Measurements from ENCODE around the gene MAP3K3.

MAP3K3 gene

GRCh38 chr17:63622574-63623390 is 565 bp downstream of the MAP3K3 start:
- no peak for DNase-seq (ENCODE audit: low read depth)

DNA sequence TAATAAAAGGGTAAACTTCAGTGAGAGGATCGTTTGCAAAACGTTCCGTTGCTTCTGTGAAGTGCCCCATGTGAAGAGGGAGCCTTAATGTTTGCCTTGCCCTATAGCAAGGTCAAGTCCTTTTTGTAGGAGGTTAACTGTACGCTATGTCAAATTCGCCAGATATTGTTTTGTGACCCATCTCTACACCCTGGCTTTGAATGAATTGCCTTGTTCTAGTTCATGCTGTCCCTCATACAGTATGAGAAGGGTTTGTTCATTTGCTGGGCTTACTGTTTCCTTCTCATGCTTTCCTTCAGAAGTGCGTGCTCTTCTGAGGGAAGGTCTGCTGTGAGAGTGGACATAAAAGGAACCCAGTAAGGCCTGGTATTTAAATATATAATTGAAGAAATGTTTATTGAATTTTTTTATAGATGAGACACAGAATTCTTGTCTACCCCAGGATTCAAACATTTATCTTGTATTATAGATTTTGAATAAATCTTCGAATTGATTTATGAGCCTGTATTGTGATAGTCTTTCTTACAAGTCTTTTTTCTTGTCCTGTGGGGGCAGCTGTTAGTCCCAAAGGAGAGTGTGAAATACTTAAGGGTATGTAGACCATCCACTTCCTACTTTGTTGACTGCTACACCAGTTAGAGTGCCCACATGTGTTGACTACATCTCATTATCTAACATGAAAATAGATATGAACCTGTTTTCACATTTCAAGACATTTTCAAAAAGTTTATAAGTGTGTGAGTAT is 1.7 kb downstream of the MAP3K3 start:
- no peak for DNase-seq (ENCODE audit: low read depth)

DNA sequence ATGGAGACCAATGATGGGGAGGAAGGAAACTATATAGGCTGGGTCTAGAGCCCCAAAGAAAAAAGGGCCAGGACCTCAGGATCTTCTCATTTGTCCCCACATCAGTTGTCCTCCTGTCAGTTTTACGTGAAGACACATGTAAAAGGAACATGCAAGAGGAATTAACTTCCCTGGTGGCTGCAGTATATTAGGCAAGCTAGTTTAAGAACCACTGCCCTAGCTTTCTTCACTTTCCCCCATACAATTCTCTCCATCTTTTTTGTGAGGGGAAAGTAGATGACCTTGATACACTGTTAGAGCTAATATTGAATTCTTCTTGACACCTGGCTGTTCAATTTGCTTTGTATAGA is 2.3 kb downstream of the MAP3K3 start:
- DNase-seq (ENCODE audit: low read depth): no peak

DNA sequence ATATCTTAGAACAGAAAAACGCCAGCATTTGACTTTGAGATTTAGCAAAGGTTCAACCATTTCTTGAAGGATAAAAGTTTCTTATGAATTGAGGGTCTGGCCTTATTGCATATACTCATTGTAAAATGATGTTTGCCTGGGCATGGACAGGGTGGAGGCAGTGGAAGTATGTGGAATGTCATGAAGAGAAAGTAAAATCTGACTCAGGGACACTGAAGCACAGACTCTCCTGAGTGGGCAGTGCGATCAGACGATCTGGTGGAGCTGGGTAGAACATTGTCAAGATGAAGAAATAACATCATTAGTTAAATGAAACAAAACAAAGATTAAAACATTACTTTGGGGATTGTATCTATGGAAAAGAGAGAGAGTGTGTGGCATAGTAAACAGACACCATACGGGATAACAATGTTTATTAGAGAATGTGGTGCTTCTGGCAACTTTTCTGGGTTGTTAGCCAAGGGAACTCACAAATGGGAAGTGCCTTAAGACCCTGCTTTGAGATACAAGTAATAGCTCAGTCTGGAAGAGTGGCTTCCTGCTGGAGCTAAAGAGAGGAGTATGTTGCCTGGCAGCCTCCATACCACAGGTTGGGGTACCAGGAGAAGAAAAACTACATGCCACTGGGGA is 4.4 kb downstream of the MAP3K3 start:
- no peak for DNase-seq (ENCODE audit: low read depth)

- no peak for DNase-seq (ENCODE audit: low read depth)
Observed at GRCh38 chr17:63629627-63630026, 7.4 kb downstream of the MAP3K3 start.

- DNase-seq (ENCODE audit: low read depth): no peak
Observed at GRCh38 chr17:63631062-63631461, 8.8 kb downstream of the MAP3K3 start.

DNA sequence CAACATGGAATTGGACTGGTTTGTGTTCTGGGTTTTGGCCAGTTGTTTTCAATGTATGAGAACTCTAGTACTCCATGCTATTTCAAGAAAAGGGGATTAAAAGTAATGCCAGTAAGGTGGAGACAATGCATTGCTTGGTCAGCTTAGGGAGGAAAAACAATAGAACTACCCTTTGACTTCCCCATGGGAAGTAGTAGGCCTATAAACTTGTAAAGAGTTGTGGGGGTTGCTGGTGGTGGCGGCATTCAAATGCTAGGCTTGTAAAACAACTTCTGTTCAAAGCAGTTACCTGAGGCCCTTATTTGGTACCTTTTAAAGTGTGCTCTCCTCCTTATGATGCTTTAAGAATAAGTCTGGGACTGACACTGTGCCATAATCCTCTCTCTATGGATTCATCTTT is 9.4 kb downstream of the MAP3K3 start:
- DNase-seq (ENCODE audit: low read depth): no peak

DNA sequence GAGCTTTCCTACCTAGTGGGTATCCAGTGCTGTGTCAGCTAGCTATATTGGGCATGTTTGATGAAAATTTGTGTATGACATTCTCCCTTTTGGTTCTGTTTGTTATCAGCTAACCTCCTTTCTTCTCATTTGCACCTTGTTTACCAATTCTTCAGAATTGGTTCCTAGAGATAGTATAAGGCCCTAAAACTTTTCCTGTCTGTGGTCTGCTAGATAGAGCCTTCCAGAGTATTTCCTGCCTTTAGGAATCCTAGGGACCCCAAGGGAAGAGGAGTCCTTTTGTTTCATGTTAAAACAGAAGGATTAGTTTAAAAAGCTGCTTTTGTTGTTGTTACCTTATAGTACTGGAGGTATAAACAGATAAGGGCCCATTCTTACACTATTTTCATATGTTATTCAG is 11.5 kb downstream of the MAP3K3 start:
- DNase-seq (ENCODE audit: low read depth): no peak

DNA sequence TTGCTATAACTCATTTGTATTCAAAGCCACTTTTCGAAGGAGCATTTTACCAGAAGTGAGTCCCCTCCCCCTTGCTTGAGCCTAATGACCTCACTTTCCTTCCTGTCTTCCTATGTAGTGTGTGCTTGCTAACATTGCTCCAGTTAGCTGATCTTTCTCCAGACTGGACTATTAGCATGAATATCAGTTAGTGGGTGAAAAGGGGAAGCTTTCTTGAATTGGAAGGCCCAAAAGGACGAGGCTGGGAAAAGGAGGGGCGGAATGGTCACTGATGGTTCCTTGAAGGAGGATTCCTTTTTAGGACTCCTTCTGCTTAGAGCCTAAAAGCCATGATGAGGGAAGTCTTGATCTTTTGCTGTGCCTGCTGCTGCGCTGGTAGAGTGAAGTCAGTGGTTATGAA is 11.9 kb downstream of the MAP3K3 start:
- no peak for DNase-seq (ENCODE audit: low read depth)

GRCh38 chr17:63634816-63635215 is 12.6 kb downstream of the MAP3K3 start:
- no peak for DNase-seq (ENCODE audit: low read depth)

GRCh38 chr17:63635290-63635689 is 13.1 kb downstream of the MAP3K3 start:
- no peak for DNase-seq (ENCODE audit: low read depth)

- no peak for DNase-seq (ENCODE audit: low read depth)
Observed at GRCh38 chr17:63635787-63636186, 13.6 kb downstream of the MAP3K3 start.

GRCh38 chr17:63639125-63639524 is 16.9 kb downstream of the MAP3K3 start:
- DNase-seq (ENCODE audit: low read depth): no peak

GRCh38 chr17:63640038-63640437 is 17.8 kb downstream of the MAP3K3 start:
- DNase-seq (ENCODE audit: low read depth): no peak

DNA sequence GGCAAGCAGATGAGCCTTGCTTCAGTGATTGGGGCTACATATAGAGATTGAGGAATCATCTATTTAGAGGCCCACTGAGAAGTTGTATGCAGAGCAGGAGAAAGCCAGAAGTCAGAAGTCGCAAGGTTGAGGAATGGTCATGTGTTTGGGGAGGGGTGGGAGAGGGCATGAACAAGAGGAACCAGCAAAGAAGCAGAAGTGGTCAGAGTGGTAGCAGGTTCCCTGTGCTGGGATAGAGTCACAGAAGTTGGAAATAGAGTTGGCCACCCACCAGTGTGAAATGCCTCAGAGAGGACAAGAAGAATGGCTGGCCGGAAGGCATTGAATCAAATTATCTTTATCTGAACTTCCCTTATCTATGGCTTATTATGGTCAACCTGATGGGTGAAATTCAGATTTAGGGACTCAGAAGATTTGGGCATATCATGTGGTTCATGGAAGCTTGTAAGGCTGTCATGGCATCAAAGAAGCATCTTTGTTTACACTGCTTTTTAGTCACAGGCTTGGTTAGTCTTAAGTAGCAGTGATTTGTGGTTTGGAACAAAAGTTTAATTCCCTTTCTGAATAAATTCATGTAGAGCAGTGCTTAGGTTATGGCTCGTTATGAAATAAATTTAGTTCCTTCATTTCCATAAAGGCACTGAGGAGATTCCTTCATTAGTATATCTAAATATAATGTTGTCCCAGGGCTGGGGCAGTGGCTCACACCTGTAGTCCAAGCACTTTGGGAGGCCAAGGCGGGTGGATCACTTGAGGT is 19.7 kb downstream of the MAP3K3 start:
- DNase-seq (ENCODE audit: low read depth): no peak

DNA sequence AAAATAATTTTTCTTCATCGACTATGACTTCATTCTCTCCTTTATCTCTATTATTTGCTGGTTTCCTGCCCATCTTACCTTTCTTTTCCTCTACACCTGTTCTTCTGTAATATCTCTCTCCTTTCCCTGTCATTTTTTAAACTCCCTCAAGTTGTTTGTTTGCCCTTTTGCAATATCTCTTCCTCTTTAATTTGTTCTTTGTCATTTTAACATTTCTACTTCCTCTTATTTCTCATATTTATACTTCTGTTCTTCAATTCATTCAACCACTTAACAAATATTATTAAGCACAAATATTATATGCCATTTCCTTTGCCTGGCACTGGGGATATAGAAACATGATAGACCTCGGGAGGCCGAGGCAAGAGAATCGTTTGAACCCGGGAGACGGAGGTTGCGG is 22.6 kb downstream of the MAP3K3 start:
- no peak for DNase-seq (ENCODE audit: low read depth)

- DNase-seq (ENCODE audit: low read depth): no peak
Observed at GRCh38 chr17:63645775-63646487, 23.7 kb downstream of the MAP3K3 start.

- DNase-seq (ENCODE audit: low read depth): no peak
Observed at GRCh38 chr17:63646488-63646806, 24.2 kb downstream of the MAP3K3 start.

DNA sequence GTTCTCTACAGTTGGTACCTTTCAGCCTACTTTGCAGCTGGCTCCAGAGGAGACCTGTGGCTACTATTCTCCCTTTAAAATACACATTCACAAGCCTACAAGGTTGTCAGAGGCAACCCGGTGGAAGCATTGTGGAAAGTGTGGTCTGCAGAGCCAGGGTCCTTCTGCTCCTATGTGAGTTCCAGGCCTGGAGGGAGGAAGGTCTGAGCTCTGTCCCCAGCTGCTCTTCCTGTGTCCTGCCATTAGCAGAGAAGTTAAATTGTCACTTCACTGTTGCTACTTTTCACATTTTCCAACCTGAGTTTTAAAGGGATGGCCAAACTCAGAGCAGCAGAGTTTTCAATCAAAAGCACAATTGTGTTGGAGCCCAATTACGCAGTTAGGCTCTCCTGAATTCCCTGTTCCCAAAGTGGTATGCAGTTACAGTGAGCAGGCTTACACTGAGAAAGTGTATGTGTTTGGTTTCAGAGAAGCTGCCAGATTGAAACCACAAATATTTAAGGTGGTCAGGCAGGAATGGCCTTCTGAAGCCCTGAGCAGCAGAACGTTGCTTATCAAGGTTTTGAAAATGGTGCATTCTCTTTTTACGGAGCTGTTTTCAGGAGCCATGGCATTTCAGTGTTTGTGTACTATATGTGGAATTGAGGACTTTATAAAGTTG is 25.0 kb downstream of the MAP3K3 start:
- DNase-seq (ENCODE audit: low read depth): peak; percentile 80

- no peak for DNase-seq (ENCODE audit: low read depth)
Observed at GRCh38 chr17:63647936-63648335, 25.7 kb downstream of the MAP3K3 start.

DNA sequence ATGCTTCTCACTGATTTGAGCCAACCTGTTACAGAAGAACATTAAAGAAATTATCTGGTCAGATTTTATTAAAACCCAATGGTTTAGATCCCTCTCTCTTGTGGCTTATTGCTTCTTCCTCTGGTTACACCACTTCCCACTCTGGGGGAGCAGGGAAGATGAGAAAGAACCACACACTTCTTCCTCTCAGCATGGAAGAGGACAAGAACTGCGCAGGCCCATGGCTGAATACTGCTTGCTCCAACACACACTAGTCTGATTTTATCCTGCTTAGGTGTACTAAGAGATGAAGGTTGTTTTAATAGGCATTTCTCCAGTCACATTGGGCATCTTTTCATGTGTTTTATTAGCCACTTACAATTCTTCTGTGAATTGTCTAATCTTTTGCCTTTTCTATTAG is 27.6 kb downstream of the MAP3K3 start:
- no peak for DNase-seq (ENCODE audit: low read depth)

Data from non-pigmented ciliary epithelial cell (primary cell).